HepG2 (cell line): Measurements from ENCODE around the gene RELB. TPM values are rescaled to one million over a fixed set of nuclear protein-coding genes. Genes with fewer than 3 reads are reported as not detected.

Experiments used
- ATF2 ChIP-seq: sonication (generic); formaldehyde crosslinking; IDR thresholded peaks from 2 replicates; pipeline ENCODE4 v1.4.0; 2020; ENCODE audit warnings: missing genetic modification reagents
- ATRX ChIP-seq: sonication (generic); formaldehyde crosslinking; IDR thresholded peaks from 2 replicates; pipeline ENCODE4 v1.4.0; 2020; ENCODE audit warnings: missing genetic modification reagents, borderline replicate concordance
- DNMT1 ChIP-seq: sonication (generic); formaldehyde crosslinking; IDR thresholded peaks from 2 replicates; pipeline ENCODE4 v1.5.1; 2020; ENCODE audit warnings: mild to moderate bottlenecking, missing genetic modification reagents
- DNMT3B ChIP-seq: conservative IDR thresholded peaks from 2 replicates; pipeline ENCODE4 v1.6.1; 2016; ENCODE audit warnings: missing biosample characterization, control low read depth
- HNRNPLL ChIP-seq: fragments of 200-400 bp; formaldehyde crosslinking; IDR thresholded peaks from 2 replicates; pipeline ENCODE4 v1.6.1; 2017; ENCODE audit warnings: mild to moderate bottlenecking, low read depth, low read length; ENCODE audit not compliant: poor library complexity, severe bottlenecking
- KDM5A ChIP-seq: fragments of 200-600 bp; sonication (generic); IDR thresholded peaks from 2 replicates; pipeline ENCODE4 v1.7.0; 2018; ENCODE audit warnings: antibody characterized with exemption, mild to moderate bottlenecking, low read length, borderline replicate concordance
- NCOR1 ChIP-seq: fragments of 200-600 bp; sonication (generic); IDR thresholded peaks from 2 replicates; pipeline ENCODE4 v1.7.0; 2017; ENCODE audit warnings: antibody characterized with exemption, low read length, borderline replicate concordance
- NFIB ChIP-seq: sonication (generic); formaldehyde crosslinking; IDR thresholded peaks from 2 replicates; pipeline ENCODE4 v1.9.0; 2021; ENCODE audit warnings: missing genetic modification reagents, mild to moderate bottlenecking, borderline replicate concordance
- NFKBIZ ChIP-seq: IDR thresholded peaks from 2 replicates; pipeline ENCODE4 v1.6.1; 2018; ENCODE audit warnings: missing genetic modification reagents, missing compliant biosample characterization
- PHF21A ChIP-seq: sonication (generic); formaldehyde crosslinking; IDR thresholded peaks from 2 replicates; pipeline ENCODE4 v1.5.0; 2020; ENCODE audit warnings: mild to moderate bottlenecking, missing genetic modification reagents
- PITX1 ChIP-seq: sonication (generic); formaldehyde crosslinking; IDR thresholded peaks from 2 replicates; pipeline ENCODE4 v1.5.1; 2020; ENCODE audit warnings: mild to moderate bottlenecking, missing genetic modification reagents
- POGZ ChIP-seq: sonication (generic); formaldehyde crosslinking; IDR thresholded peaks from 2 replicates; pipeline ENCODE4 v1.4.0; 2020; ENCODE audit warnings: mild to moderate bottlenecking, missing genetic modification reagents
- SRSF9 ChIP-seq: fragments of 200-400 bp; formaldehyde crosslinking; IDR thresholded peaks from 2 replicates; pipeline ENCODE4 v1.6.1; 2018; ENCODE audit warnings: borderline replicate concordance, mild to moderate bottlenecking, low read depth, low read length; ENCODE audit not compliant: insufficient read depth, poor library complexity, severe bottlenecking
- TARDBP ChIP-seq: sonication (generic); formaldehyde crosslinking; IDR thresholded peaks from 2 replicates; pipeline ENCODE4 v1.8.0; 2022; ENCODE audit warnings: mild to moderate bottlenecking, missing genetic modification reagents
- TBX2 ChIP-seq: sonication (generic); formaldehyde crosslinking; IDR thresholded peaks from 2 replicates; pipeline ENCODE4 v1.5.0; 2020; ENCODE audit warnings: missing genetic modification reagents, mild to moderate bottlenecking, borderline replicate concordance
- ZBTB7A ChIP-seq: sonication (generic); formaldehyde crosslinking; IDR thresholded peaks from 2 replicates; pipeline ENCODE4 v1.8.0; 2022; ENCODE audit warnings: mild to moderate bottlenecking, missing genetic modification reagents
- ZNF10 ChIP-seq: sonication (generic); formaldehyde crosslinking; IDR thresholded peaks from 2 replicates; pipeline ENCODE4 v1.4.0; 2020; ENCODE audit warnings: mild to moderate bottlenecking, low read depth, missing genetic modification reagents, borderline replicate concordance
- ZNF296 ChIP-seq: sonication (generic); formaldehyde crosslinking; conservative IDR thresholded peaks from 2 replicates; pipeline ENCODE4 v1.5.0; 2020; ENCODE audit warnings: mild to moderate bottlenecking, missing genetic modification reagents
- ZNF549 ChIP-seq: sonication (generic); formaldehyde crosslinking; IDR thresholded peaks from 2 replicates; pipeline ENCODE4 v1.5.0; 2020; ENCODE audit warnings: missing genetic modification reagents
- ZNF564 ChIP-seq: sonication (generic); formaldehyde crosslinking; IDR thresholded peaks from 2 replicates; pipeline ENCODE4 v1.8.1; 2023; ENCODE audit warnings: mild to moderate bottlenecking, missing genetic modification reagents
- ZNF709 ChIP-seq: sonication (generic); formaldehyde crosslinking; IDR thresholded peaks from 2 replicates; pipeline ENCODE4 v1.5.0; 2020; ENCODE audit warnings: mild to moderate bottlenecking, missing genetic modification reagents
- polyA plus RNA-seq, 8 experiments: library from polyadenylated mRNA; depleted of rRNA in 3 of 8; stranded (reverse) in 7 of 8; unstranded in 1 of 8; fragments of >200 nt; fragmentation: Illumina TruSeq in 4 of 8; extraction: Trizol in 4 of 8; gene quantifications; 2 replicates each; pipeline versions ENCODE4 v1.2.1 to v1.2.3, GENCODE V29; 2011 to 2016; ENCODE audit warnings: low read depth in 4 of 8, missing spikeins in 1 of 8, mixed read lengths in 1 of 8; ENCODE audit not compliant: insufficient read depth in 1 of 8
- total RNA-seq, 5 experiments: library from RNA; depleted of rRNA; stranded (reverse); fragments of >200 nt; fragmentation: Illumina TruSeq; extraction: Trizol; gene quantifications; 2 replicates each; pipeline ENCODE4 v1.2.3, GENCODE V29; 2016; ENCODE audit warnings: low read depth in 1 of 5
- TF ChIP-seq, protein P1 (sequence below): sonication (generic); formaldehyde crosslinking; IDR thresholded peaks from 2 replicates; pipeline ENCODE4 v1.8.1; 2022; ENCODE audit warnings: mild to moderate bottlenecking, missing genetic modification reagents
- TF ChIP-seq, protein P2 (sequence below): IDR thresholded peaks from 2 replicates; pipeline ENCODE4 v1.6.1; 2016; ENCODE audit warnings: control low read depth

RELB gene
- total and polyA plus RNA-seq, 2 of the 13 experiments (the other 11 are each of a cell fraction or from before 2014, with no cell fraction given): 1.9 to 3.5 TPM

DNA sequence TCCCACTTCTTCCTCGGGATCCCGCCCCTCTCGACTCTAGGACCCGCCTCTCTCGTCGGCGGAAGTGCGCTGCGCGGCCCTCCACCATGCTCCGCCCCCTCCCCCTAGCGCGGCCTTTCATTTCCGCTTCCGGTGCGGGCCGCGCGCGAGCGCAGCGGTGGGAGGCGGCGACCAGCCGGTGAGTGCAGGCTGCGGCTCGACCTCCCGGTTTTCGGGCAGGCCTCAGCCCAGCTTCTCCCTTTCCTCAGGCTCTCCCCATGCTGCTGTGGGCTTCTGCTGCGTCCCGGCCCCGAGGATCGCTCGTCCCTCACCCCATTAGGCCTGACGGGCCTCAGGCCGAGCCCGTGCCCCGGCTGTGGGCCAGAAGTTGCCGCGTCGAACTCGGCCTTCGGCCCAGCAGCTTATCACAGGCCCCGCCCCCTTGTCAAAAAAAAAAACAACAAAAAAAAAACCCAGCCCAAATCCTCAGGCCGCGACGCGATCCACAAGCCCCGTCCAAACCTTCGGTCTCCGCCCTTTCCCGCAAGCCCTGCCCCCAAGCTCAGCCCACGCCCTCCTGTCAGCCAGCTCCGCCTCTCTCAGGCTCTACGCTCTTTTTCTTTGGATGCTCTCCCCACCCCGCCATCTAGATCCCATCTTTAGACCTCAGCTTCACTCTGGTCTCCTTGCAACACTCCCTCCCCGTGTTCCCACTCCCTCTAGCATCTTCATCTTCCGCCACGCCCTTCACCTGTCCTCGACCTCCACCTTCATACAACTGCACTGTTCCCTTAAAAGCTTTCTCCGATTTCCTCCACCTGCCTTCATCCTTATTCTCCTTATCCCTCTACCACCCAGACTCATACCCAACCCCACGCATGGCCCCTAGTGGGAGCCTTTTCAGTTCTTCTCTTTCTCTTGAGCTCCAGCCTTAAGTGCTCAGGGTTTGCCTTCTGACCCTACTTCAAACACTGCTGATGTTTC is 37.9 kb downstream of the RELB start, which contains the start of gene CLASRP (continued):
- TF ChIP-seq KDM5A (peak; percentile 86), ATF2 (CRISPR knock-in tag) (no peak), DNMT1 (CRISPR knock-in tag) (0 out of 2 replicates have a peak, but pooled peaks have one; percentile 53), ZBTB7A (CRISPR knock-in tag) (0 out of 2 replicates have a peak, but pooled peaks have one; percentile 35), ZNF564 (CRISPR knock-in tag) (0 out of 2 replicates have a peak, but pooled peaks have one; percentile 30), PHF21A (CRISPR knock-in tag) (no peak), ZNF709 (CRISPR knock-in tag) (0 out of 2 replicates have a peak, but pooled peaks have one; percentile 74), SRSF9 (no peak), PITX1 (CRISPR knock-in tag) (peak; percentile 79), ZNF549 (CRISPR knock-in tag) (no peak), ZNF10 (CRISPR knock-in tag) (no peak), DNMT3B (no peak), ZNF296 (CRISPR knock-in tag) (no peak), NCOR1 (no peak), POGZ (CRISPR knock-in tag) (peak; percentile 62; the same call in 1 of the 2 replicates), TARDBP (CRISPR knock-in tag) (peak; percentile 6; the same call in 1 of the 2 replicates), NFKBIZ (no peak), TBX2 (CRISPR knock-in tag) (peak; percentile 45; the same call in 1 of the 2 replicates), HNRNPLL (peak; percentile 64), ATRX (CRISPR knock-in tag) (no peak), NFIB (CRISPR knock-in tag) (no peak)
- TF ChIP-seq, protein P1, sequence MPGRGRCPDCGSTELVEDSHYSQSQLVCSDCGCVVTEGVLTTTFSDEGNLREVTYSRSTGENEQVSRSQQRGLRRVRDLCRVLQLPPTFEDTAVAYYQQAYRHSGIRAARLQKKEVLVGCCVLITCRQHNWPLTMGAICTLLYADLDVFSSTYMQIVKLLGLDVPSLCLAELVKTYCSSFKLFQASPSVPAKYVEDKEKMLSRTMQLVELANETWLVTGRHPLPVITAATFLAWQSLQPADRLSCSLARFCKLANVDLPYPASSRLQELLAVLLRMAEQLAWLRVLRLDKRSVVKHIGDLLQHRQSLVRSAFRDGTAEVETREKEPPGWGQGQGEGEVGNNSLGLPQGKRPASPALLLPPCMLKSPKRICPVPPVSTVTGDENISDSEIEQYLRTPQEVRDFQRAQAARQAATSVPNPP (CRISPR knock-in tag): no peak
- TF ChIP-seq, protein P2, sequence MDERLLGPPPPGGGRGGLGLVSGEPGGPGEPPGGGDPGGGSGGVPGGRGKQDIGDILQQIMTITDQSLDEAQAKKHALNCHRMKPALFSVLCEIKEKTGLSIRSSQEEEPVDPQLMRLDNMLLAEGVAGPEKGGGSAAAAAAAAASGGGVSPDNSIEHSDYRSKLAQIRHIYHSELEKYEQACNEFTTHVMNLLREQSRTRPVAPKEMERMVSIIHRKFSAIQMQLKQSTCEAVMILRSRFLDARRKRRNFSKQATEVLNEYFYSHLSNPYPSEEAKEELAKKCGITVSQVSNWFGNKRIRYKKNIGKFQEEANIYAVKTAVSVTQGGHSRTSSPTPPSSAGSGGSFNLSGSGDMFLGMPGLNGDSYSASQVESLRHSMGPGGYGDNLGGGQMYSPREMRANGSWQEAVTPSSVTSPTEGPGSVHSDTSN (CRISPR knock-in tag): no peak
